Loucy (cell line): ENCODE measurements around the gene LASP1.
A peak's percentile ranks its signal among the peaks of the same experiment; 100 is the strongest.

Experiments used
- H2AFZ ChIP-seq: fragments of 200-600 bp; sonication (generic); 2 replicates; pipeline ENCODE4 v1.6.0; 2016; ENCODE audit warnings: antibody characterized with exemption, mild to moderate bottlenecking, low read length, moderate library complexity
- H3F3A ChIP-seq: fragments of 200-600 bp; 2 replicates; pipeline ENCODE4 v1.6.0; 2016; ENCODE audit warnings: antibody characterized with exemption, low read depth, mild to moderate bottlenecking
- H3K27me3 ChIP-seq: fragments of 200-600 bp; sonication (generic); 2 replicates; pipeline ENCODE4 v1.6.1; 2014; ENCODE audit warnings: low read length, mild to moderate bottlenecking; ENCODE audit not compliant: insufficient read depth, poor library complexity, severe bottlenecking
- H3K36me3 ChIP-seq: fragments of 200-600 bp; sonication (generic); 2 replicates; pipeline ENCODE4 v1.6.1; 2016; ENCODE audit warnings: low read length; ENCODE audit not compliant: insufficient read depth
- H3K4me1 ChIP-seq: fragments of 200-600 bp; sonication (generic); 2 replicates; pipeline ENCODE4 v1.5.1; 2014; ENCODE audit warnings: low read length, mild to moderate bottlenecking; ENCODE audit not compliant: insufficient read depth, poor library complexity, severe bottlenecking
- H3K4me2 ChIP-seq: fragments of 200-600 bp; sonication (generic); 2 replicates; pipeline ENCODE4 v1.6.0; 2014; ENCODE audit warnings: antibody characterized with exemption, low read length, low read depth, mild to moderate bottlenecking; ENCODE audit not compliant: poor library complexity, severe bottlenecking
- H3K4me3 ChIP-seq: fragments of 200-600 bp; sonication (generic); 2 replicates; pipeline ENCODE4 v1.5.1; 2014; ENCODE audit warnings: low read length, mild to moderate bottlenecking, mixed read lengths; ENCODE audit not compliant: poor library complexity, severe bottlenecking
- H3K79me2 ChIP-seq: fragments of 200-600 bp; sonication (generic); 2 replicates; pipeline ENCODE4 v1.6.1; 2014; ENCODE audit warnings: low read length; ENCODE audit not compliant: insufficient read depth
- H3K9ac ChIP-seq: fragments of 200-600 bp; sonication (generic); 2 replicates; pipeline ENCODE4 v1.6.0; 2014; ENCODE audit warnings: mild to moderate bottlenecking, low read depth, low read length, moderate library complexity; ENCODE audit not compliant: poor library complexity, severe bottlenecking
- H3K9me2 ChIP-seq: fragments of 200-600 bp; sonication (generic); replicated peaks from 2 replicates; pipeline ENCODE4 v1.6.1; 2016; ENCODE audit warnings: low read depth, low read length, mixed read lengths
- H3K9me3 ChIP-seq: fragments of 200-600 bp; sonication (generic); 2 replicates; pipeline ENCODE4 v1.6.1; 2014; ENCODE audit warnings: mild to moderate bottlenecking, antibody characterized with exemption, low read length, low read depth; ENCODE audit not compliant: insufficient read depth
- H4K20me1 ChIP-seq: fragments of 200-600 bp; sonication (generic); 2 replicates; pipeline ENCODE4 v1.6.0; 2014; ENCODE audit warnings: antibody characterized with exemption, low read length, mild to moderate bottlenecking; ENCODE audit not compliant: insufficient read depth, poor library complexity, severe bottlenecking
- EZH2phosphoT487 ChIP-seq: fragments of 200-600 bp; IDR thresholded peaks from 2 replicates; pipeline ENCODE4 v1.6.1; 2018; ENCODE audit warnings: antibody characterized with exemption, mild to moderate bottlenecking, moderate library complexity, borderline replicate concordance
- TF ChIP-seq, protein P1 (sequence below): fragments of 200-600 bp; sonication (generic); conservative IDR thresholded peaks from 2 replicates; pipeline ENCODE4 v1.5.1; 2014; ENCODE audit warnings: mild to moderate bottlenecking, antibody characterized with exemption, low read length

Gene LASP1

GRCh38 chr17:38873640-38874380, 4.0 kb downstream of the LASP1 start:
- Histone ChIP-seq H3K9me3 (no peaks in the 10 kb centered on the region), H3K4me2 (peak overlapping the region; percentile 89), H3K27me3 (no peaks in the 10 kb centered on the region), H3F3A (no peaks in the 10 kb centered on the region; the same call in 1 of the 2 replicates), H4K20me1 (peaks cover 69% of the 10 kb centered on the region), H3K9me2 (no peaks in the 10 kb centered on the region), H3K4me3 (peak overlapping the region; percentile 88), H3K4me1 (peaks cover 55% of the 10 kb centered on the region), H3K79me2 (peaks cover 85% of the 10 kb centered on the region), H2AFZ (no peak overlapping the region), H3K36me3 (peaks cover 12% of the 10 kb centered on the region; the same call in 1 of the 2 replicates), H3K9ac (peak overlapping the region; percentile 63)
- no peak for TF ChIP-seq EZH2phosphoT487
- TF ChIP-seq, protein P1, sequence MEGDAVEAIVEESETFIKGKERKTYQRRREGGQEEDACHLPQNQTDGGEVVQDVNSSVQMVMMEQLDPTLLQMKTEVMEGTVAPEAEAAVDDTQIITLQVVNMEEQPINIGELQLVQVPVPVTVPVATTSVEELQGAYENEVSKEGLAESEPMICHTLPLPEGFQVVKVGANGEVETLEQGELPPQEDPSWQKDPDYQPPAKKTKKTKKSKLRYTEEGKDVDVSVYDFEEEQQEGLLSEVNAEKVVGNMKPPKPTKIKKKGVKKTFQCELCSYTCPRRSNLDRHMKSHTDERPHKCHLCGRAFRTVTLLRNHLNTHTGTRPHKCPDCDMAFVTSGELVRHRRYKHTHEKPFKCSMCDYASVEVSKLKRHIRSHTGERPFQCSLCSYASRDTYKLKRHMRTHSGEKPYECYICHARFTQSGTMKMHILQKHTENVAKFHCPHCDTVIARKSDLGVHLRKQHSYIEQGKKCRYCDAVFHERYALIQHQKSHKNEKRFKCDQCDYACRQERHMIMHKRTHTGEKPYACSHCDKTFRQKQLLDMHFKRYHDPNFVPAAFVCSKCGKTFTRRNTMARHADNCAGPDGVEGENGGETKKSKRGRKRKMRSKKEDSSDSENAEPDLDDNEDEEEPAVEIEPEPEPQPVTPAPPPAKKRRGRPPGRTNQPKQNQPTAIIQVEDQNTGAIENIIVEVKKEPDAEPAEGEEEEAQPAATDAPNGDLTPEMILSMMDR: no peak

- H3K4me1 ChIP-seq: peaks cover 61% of the 10 kb centered on the region
These were observed 4.9 kb downstream of the LASP1 start for GRCh38 chr17:38874505-38875400.

GRCh38 chr17:38875477-38876075, 5.7 kb downstream of the LASP1 start:
- no peaks in the 10 kb centered on the region for H3K9me2 ChIP-seq
- peak overlapping the region; percentile 88 for H3K4me3 ChIP-seq
- peaks cover 98% of the 10 kb centered on the region for H3K79me2 ChIP-seq
- H3K4me2 ChIP-seq: peak overlapping the region; percentile 89
- peaks cover 69% of the 10 kb centered on the region for H3K4me1 ChIP-seq
- H4K20me1 ChIP-seq: peaks cover 83% of the 10 kb centered on the region
- no peak for TF ChIP-seq EZH2phosphoT487
- no peak overlapping the region for H2AFZ ChIP-seq
- no peaks in the 10 kb centered on the region for H3K27me3 ChIP-seq
- H3K36me3 ChIP-seq: peaks cover 29% of the 10 kb centered on the region
- no peaks in the 10 kb centered on the region for H3F3A ChIP-seq
- H3K9ac ChIP-seq: peak overlapping the region; percentile 63
- no peaks in the 10 kb centered on the region for H3K9me3 ChIP-seq

More at GRCh38 chr17:38874505-38875400, 4.9 kb downstream of the LASP1 start:
- Histone ChIP-seq H2AFZ (no peak overlapping the region), H4K20me1 (peaks cover 76% of the 10 kb centered on the region), H3K36me3 (peaks cover 21% of the 10 kb centered on the region), H3K27me3 (no peaks in the 10 kb centered on the region), H3K4me3 (peak overlapping the region; percentile 88), H3K79me2 (peaks cover 94% of the 10 kb centered on the region), H3K9me2 (no peaks in the 10 kb centered on the region), H3K4me2 (peak overlapping the region; percentile 89), H3F3A (no peaks in the 10 kb centered on the region), H3K9me3 (no peaks in the 10 kb centered on the region), H3K9ac (peak overlapping the region; percentile 63)
- TF ChIP-seq, protein P1: no peak
- TF ChIP-seq EZH2phosphoT487: no peak
